GM20000 (cell line): ENCODE results near the gene VSIG2.
A peak's percentile ranks its signal among the peaks of the same experiment; 100 is the strongest.

ENCODE experiments used
- DNase-seq: peaks from one replicate; pipeline ENCODE4 v3.0.0; 2012; ENCODE audit warnings: low spot score
- TF ChIP-seq, protein P1 (sequence below): IDR thresholded peaks from 2 replicates; pipeline ENCODE4 v1.5.1; 2012; ENCODE audit warnings: mild to moderate bottlenecking, control low read depth; ENCODE audit errors: extremely low read depth, missing control alignments

Gene VSIG2

DNA sequence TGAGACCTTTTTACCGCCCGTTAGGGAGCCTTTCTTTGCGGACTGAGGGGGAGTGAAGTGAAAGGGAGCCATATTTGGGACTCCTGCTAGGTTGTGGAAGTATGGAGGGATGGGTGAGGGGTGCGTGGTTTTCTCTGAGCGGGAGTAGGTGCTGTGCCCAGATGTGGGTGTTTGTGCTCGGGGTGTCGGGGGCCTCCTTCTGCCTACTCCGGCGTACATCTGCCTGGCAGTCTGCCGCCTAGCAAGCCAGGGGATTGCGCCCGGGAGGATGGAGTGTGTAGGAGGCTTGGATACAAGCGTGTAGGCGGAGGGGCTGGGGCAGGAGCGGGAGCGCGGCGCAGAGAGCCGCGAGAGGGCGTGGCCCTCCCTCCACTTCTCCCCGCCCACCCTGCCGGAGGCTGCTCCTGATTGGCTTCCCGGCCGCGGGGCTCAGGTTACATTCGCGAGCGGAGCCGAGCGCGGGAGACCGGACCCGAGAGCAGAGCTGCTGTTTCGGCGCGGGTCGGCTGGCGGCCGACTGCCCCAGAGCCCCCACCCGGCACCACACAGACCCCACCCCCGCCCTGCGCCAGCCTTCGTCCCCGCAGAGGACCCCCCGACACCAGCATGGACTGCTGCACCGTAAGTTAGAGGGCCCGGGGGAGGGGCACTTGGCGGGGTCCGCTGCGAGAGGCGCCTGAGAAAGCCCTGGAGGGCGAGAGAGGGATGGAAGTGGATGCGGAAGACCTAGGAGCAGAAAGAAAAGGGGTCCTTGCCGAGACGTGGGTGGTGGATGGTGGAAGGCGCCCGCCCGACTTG lies 12.4 kb downstream of the VSIG2 start, which contains the start of gene NRGN:
Gene NRGN (plus strand): TSS at position 464 of the 798 bp plus-strand sequence. CDS start 143 bp downstream, at position 607.
- TF ChIP-seq, protein P1, sequence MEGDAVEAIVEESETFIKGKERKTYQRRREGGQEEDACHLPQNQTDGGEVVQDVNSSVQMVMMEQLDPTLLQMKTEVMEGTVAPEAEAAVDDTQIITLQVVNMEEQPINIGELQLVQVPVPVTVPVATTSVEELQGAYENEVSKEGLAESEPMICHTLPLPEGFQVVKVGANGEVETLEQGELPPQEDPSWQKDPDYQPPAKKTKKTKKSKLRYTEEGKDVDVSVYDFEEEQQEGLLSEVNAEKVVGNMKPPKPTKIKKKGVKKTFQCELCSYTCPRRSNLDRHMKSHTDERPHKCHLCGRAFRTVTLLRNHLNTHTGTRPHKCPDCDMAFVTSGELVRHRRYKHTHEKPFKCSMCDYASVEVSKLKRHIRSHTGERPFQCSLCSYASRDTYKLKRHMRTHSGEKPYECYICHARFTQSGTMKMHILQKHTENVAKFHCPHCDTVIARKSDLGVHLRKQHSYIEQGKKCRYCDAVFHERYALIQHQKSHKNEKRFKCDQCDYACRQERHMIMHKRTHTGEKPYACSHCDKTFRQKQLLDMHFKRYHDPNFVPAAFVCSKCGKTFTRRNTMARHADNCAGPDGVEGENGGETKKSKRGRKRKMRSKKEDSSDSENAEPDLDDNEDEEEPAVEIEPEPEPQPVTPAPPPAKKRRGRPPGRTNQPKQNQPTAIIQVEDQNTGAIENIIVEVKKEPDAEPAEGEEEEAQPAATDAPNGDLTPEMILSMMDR: no peak
- peak; percentile 96 for DNase-seq

DNA sequence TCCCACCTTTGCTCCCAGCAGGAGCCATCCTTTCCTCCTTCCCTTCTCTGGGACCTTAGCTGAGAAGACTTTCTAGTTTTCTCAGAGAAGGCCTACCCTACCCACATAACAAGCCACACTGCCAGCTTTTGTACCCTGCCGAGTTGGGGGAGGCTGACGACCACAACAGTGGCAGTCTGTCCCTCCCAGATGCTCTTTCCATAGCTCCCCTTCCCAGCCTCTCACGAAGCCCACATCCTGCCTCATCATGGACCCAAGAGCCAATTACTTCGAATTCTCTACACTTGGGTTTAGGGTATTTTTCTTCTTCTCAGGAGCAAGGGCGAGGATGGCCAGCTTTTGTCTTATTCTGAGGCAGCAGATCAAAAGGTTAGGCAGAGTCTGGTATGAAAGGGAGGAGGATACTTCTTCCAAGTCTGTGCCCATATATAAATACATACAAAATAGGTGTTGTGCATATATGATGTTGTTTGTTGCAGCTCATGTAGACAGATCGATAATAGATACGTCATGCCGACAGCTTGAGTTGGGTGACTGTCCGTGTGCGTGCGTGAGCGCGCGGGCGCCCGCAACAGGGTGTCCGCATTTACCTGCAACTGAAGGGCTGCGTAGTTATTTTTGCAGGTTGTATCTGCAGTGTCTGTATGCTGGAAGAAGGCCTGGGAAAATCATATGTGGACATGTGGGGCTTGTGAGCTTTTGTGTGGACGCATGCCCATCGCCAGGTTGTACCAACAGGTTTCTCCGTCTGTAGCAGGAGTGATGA lies 13.2 kb downstream of the VSIG2 start:
- DNase-seq: no peak
- TF ChIP-seq, protein P1: no peak

DNA sequence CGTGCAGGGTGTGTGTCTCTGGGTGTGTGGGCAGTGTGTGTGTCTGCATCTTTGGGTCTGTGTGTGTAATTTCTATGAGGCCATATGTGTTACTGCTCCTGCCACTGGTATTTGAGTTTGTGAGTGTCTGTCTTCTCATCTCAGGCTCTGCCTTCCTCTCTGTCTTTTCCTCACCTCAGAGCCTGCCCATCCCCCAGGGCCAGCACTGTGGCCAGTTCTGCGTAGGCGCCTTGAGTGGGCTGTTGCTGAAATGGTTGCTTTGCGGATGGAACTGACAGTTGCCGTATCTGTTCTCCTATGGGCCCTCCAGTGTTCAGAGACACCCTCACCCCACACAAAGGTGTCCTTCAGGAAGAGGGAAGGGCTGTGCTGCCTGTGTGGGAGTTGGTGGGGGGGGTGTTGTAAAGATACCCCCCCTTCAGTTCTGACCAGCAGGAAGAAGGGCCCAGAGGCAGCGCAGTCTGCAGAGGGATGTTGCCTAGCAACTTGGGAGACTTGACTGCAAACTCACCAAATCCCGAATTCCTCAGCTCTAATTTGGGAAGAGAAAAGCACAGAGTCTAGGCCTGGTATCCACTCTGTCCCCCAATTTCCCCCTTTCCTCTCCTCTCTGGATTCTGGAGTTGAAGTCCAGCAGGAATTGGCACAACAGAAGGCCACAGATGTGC lies 14.3 kb downstream of the VSIG2 start:
- TF ChIP-seq, protein P1: no peak
- DNase-seq: no peak

DNA sequence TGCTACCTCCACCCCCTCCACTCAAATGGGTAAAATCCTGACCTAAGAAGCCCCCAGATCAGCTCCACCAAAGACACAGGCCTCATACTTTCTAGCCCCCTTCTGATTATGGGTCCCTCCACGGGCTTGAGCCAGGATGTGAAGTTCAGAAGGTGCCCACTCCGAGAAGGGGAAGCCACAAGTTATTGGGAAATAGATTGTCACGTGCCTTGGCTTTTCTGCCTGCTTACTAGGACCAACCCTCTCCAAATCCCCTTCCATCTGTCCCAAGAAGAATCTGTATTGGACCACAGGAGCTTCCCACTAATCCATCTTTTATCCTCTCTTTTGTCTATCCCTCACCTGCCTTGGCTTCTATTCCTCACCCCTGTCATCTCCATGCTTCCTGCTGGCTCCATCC lies 15.3 kb downstream of the VSIG2 start:
- DNase-seq: no peak
- TF ChIP-seq, protein P1: no peak

DNA sequence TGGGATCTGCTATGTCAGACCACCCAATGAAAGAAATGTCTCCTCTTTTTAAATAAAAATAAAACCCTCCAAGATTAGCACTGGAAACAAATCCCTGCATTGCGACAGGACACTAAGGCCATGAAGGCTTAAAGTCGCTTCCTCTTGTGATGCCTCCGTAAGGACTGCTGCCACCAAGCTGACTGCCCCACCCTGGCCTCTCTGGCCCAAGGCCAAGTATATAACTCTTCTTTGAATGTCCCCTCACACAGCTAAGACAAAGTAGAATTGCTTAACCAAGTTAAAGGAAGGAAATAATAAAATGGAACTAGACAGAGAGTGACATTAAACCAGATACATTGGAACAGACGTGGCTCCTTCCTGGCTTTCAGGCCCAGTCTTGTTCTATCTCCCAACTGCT lies 19.8 kb downstream of the VSIG2 start:
- no peak for DNase-seq
- TF ChIP-seq, protein P1: no peak

DNA sequence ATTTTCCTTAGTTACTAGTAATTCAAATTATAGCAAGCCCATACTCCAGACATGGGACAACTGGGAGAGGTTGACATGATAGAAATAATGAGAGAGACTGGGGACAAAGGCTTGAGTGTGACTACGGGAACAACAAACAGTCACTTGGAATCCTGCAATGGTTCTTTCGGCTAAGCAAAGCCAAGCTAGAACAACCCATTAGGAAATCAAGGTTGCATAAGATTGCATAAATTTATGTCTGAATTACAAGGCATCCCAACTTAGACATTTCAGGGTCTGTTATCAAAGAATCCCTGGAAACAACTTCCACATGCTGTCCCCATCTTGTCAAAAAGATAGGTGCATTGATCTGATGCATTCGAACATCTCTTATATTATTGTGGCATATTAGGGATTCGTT lies 22.5 kb downstream of the VSIG2 start:
- TF ChIP-seq, protein P1: no peak
- no peak for DNase-seq

DNA sequence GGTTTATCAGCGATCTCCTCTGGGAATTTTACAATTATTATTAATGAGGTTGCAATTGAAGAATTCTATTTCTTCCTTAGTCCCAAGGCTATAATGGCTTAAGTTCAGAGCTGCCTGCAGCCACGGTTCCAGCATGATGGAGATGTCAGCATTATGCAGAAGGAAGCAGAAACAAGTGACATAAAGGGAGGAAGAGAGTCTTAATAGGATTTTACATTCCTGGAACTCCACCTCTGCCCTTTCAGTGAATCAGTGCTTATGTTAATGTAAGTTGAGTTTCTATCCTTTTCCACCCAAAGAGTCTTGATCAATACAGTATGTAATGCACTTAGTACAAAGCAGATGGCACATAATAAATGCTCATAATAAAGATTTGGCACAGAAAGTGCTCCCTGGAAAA lies 23.9 kb downstream of the VSIG2 start:
- DNase-seq: no peak
- TF ChIP-seq, protein P1: no peak
